ENCODE results near the gene NF1.
"Not testable (repeated sequence)": the region's sequence is repeated elsewhere in the genome, so short reads cannot be mapped to it uniquely, and the experiment has no call there.

Gene NF1

GRCh38 chr17:31167111-31167510 lies 72.3 kb downstream of the NF1 start:
- DNase-seq, result no peak
- intact Hi-C loops (cut with DNase I), result no loop called here

- intact Hi-C loops (cut with DNase I), result no loop called here
- no peak for DNase-seq
Measured at GRCh38 chr17:31171701-31172100, 76.9 kb downstream of the NF1 start.

DNA sequence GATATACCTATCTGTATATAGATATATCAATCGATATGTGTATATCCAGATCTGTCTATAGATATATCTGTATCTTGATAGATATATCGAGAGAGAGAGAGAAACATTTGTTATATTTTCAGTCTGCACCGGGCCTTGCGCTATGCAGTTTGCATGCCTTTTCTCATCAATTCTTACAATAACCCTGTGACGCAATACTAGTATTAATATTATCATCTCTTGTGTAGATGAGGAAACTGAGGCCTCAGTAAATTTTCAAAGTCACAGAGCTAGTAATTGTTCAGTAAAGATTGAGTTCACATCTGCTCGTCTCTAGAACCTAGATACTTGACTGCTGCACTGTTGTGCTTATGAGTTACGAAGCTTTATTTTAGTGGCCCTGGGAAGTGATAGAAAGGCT lies 77.6 kb downstream of the NF1 start:
- no peak for DNase-seq
- intact Hi-C loops (cut with DNase I), result no loop called here

DNA sequence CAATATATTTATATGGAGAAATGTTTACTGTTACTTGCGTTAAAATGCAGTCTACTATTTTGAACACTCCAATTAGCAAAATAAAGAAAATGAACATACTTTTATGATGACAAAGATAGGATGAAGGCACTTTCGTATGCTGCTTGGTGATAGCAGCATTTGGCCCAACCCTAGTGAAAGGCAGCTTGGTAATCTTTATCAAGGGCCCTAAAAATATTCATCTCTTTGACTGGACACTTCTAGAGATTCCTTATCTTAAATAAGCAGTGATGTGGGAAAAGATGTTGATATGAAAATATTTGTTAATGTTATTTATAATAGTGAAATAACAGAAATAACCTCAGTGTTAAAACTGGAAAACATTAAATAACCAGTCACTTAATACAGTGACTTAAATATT lies 79.4 kb downstream of the NF1 start:
- no peak for DNase-seq
- intact Hi-C loops (cut with DNase I), result no loop called here

DNA sequence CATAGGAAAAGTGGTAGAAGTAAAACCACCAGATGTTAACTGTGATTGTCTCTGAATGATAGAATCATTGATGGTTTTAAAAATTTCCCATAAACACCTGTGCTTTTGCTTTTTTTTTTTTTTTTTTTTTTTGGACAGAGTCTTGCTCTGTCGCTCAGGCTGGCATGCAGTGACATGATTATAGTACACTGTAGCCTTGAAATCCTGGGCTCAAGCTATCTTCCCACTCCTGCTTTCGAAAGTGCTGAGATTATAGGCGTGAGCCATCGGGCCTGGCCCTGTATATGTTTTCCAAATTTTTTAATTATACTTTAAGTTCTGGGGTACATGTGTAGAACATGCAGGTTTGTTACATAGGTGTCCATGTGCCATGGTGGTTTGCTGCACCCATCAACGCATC lies 80.5 kb downstream of the NF1 start:
- intact Hi-C loops (cut with DNase I), result no loop called here
- no peak for DNase-seq

DNA sequence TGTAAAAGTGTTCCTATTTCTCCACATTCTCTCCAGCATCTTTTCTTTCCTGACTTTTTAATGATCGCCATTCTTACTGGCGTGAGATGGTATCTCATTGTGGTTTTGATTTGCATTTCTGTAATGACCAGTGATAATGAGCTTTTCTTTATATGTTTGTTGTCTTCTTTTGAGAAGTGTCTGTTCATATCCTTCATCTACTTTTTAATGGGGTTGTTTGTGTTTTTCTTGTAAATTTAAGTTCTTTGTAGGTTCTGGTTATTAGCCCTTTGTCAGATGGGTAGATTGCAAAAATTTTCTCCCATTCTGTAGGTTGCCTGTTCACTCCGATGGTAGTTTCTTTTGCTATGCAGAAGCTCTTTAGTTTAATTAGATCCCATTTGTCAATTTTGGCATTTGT lies 81.4 kb downstream of the NF1 start:
- DNase-seq; intact Hi-C loops (cut with DNase I): not testable (repeated sequence)

- intact Hi-C loops (cut with DNase I); DNase-seq: not testable (repeated sequence)
Measured at GRCh38 chr17:31178951-31179350, 84.2 kb downstream of the NF1 start.

GRCh38 chr17:31195305-31195704 lies 100.5 kb downstream of the NF1 start:
- no peak for DNase-seq
- intact Hi-C loops (cut with DNase I), result no loop called here

DNA sequence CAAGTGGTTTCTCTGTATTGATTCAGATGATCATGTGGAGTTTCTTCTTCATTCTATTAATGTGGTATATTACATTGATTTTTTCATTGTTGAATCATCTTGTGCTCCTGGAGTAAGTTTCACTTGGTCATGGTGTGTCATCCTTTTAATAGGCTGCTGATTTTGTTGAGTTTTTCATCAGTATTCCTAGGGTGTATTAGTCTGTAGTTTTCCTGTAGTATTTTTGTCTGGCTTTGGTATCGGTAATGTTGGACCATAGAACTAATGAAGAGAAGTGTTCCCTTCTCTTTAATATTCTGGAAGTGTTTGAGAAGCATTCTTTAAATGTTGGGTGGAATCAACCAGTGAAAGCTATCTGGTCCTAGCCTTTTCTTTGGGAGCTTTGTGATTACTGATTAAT lies 103.2 kb downstream of the NF1 start:
- DNase-seq, result no peak
- intact Hi-C loops (cut with DNase I), result no loop called here

DNA sequence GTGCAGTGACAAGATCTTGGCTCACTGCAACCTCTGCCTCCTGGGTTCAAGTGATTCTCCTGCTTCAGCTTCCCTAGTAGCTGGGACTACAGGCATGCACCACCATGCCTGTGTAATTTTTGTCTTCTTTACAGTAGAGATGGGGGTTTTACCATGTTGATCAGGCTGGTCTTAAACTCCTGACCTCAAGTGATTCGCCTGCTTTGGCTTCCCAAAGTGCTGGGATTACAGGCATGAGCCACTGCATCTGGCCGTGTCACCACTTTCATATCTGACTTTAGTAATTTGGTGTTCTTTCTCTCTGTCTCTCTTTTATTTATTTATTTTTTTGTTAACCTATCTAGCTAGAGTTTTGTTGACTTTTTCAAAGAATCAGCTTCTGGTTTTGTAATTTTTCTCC lies 103.9 kb downstream of the NF1 start:
- intact Hi-C loops (cut with DNase I); DNase-seq: not testable (repeated sequence)

- intact Hi-C loops (cut with DNase I), result no loop called here
- no peak for DNase-seq
Measured at GRCh38 chr17:31200287-31200686, 105.5 kb downstream of the NF1 start.

GRCh38 chr17:31202968-31203367 lies 108.2 kb downstream of the NF1 start:
- DNase-seq, result no peak
- intact Hi-C loops (cut with DNase I), result no loop called here

GRCh38 chr17:31211352-31212012 lies 116.7 kb downstream of the NF1 start:
- no peak for DNase-seq
- intact Hi-C loops (cut with DNase I), result loop anchor here (10.0 kb wide), 1 partner anchor 117 kb away; the partner anchor contains the start of gene NF1

DNA sequence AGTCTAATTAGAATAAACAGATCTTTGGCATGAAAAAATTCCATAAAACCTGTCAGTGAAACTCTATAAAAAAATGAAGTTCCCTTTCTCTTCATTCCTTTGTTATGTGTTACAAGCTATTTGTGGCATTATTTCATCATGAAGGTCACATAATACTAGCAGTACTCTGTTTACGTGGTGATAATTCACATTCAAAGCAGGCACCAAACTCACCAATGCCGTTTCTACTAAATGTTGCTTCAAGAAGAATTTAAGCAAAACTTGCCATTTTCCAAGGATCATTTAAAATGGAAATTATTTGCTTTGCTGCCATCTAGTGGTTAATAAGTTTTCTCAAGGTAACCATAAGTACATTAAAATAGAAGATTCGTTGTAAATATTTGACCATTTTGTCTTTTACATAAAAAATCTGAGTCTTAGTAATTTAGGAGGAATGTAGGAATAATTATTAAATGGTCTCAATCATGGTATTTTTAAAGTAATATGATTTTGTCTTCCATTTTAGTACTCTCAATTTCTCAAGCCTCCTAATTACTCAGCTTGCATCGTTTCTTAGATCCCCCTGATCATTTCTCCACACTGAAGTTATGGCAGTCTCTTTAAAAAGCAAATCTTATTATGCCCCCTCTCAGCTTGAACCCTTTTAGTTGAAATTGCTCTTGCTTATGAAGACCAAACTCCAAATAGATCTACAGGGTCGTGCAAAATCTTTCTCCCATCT lies 121.4 kb downstream of the NF1 start:
- DNase-seq, result no peak

GRCh38 chr17:31224366-31224765 lies 129.6 kb downstream of the NF1 start:
- no peak for DNase-seq
- intact Hi-C loops (cut with DNase I), result no loop called here

More for the DNA sequence above, 121.4 kb downstream of the NF1 start:
- intact Hi-C loops (cut with DNase I), result loop anchor here (5.0 to 10.0 kb wide), 2 partner anchors 121 to 204 kb away; partner anchors contain the start of gene NF1

DNA sequence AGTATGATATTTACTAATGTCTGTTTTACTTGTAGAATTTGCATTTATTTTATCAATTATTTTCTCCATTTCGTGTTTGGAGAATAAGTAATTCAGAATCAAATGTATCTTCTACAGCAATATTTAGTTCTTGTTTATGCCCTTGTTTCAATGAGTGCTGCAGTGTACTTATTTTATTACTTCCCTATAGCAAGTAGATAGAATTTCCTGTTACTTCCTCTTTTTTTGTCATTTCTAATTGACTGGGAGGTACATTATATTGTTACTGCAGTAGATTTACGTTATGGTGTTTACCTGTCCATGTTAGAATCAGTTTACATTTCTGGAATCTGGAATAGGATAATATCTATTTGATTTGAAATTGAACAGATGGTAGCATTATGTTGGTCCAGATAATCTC lies 131.1 kb downstream of the NF1 start:
- intact Hi-C loops (cut with DNase I), result no loop called here
- no peak for DNase-seq

- intact Hi-C loops (cut with DNase I), result no loop called here
- DNase-seq, result peak in 2 of 10 donors; percentile 35 to 66
Measured at GRCh38 chr17:31226373-31226772, 131.6 kb downstream of the NF1 start.

GRCh38 chr17:31226950-31227349 lies 132.2 kb downstream of the NF1 start:
- no peak for DNase-seq
- intact Hi-C loops (cut with DNase I), result no loop called here

DNA sequence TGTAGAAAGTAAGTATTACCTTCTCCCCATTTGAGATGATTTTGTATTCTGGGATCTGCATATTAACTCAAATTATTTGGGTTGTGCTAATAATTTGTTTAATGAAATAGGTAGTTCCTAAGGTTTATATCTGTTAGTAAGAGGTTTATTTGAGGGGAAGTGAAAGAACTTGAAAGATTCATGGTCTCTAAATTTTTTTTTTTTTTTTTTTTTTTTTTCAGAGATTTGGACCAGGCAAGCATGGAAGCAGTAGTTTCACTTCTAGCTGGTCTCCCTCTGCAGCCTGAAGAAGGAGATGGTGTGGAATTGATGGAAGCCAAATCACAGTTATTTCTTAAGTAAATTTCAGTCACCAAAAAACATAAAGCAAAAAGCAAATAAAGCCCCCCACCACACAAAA lies 137.1 kb downstream of the NF1 start:
- intact Hi-C loops (cut with DNase I), result no loop called here

GRCh38 chr17:31235110-31235509 lies 140.3 kb downstream of the NF1 start:
- no peak for DNase-seq
- intact Hi-C loops (cut with DNase I), result no loop called here

More for the DNA sequence above, 137.1 kb downstream of the NF1 start:
- no peak for DNase-seq

GRCh38 chr17:31236137-31236536 lies 141.4 kb downstream of the NF1 start:
- intact Hi-C loops (cut with DNase I), result no loop called here
- DNase-seq, result no peak

DNA sequence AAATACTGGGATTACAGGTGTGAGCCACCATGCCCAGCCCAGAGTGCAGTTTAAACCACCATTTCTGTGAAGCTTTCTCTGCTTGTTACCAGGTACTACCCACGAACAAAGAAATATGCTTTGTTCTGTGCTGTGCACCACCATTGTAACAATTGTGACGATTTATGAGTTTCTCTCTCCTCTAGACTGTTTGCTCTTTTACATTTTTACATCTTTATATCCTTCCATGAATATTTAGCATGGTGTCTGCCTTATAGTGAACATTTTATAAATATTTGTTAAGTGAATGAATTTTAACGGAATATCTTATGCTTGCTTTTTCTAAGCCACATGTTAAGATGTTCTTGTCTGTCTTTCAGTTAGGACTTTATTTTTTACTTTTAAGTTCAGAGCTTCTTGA lies 141.9 kb downstream of the NF1 start:
- DNase-seq, result no peak
- intact Hi-C loops (cut with DNase I), result no loop called here

All from posterior cingulate gyrus (tissue), 11 donors.